ENCODE results near the gene SPP2.

DNA sequence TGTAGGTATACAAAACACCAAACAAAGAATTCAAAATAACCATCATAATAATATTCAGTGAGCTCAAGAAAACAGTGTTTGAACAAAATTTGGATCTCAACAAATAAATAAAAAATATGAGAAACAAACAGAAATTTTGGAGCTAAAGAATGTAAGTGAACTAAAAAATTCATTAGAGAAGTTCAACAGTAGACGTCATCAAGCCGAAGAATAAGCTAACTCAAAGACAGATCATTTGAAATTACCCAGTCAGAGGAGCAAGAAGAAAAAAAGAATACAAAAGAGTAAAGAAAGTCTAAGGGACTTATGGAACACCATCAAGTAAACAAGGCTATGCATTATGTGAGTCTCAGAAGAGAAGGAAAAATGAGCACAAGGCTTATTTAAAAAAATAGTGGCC is 16.6 kb upstream of the SPP2 start:
- TF ChIP-seq, protein P1, sequence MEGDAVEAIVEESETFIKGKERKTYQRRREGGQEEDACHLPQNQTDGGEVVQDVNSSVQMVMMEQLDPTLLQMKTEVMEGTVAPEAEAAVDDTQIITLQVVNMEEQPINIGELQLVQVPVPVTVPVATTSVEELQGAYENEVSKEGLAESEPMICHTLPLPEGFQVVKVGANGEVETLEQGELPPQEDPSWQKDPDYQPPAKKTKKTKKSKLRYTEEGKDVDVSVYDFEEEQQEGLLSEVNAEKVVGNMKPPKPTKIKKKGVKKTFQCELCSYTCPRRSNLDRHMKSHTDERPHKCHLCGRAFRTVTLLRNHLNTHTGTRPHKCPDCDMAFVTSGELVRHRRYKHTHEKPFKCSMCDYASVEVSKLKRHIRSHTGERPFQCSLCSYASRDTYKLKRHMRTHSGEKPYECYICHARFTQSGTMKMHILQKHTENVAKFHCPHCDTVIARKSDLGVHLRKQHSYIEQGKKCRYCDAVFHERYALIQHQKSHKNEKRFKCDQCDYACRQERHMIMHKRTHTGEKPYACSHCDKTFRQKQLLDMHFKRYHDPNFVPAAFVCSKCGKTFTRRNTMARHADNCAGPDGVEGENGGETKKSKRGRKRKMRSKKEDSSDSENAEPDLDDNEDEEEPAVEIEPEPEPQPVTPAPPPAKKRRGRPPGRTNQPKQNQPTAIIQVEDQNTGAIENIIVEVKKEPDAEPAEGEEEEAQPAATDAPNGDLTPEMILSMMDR (IDR thresholded peaks at IDR 0.05 in 4 of 5, conservative IDR thresholded peaks at IDR 0.05 in 1 of 5) = no peak
- TF ChIP-seq POLR2A (IDR thresholded peaks at IDR 0.05) = no peak
